ENCODE results near the gene TTC34.

TTC34 gene

GRCh38 chr1:2821966-2822620 lies 20.6 kb upstream of the TTC34 start:
- Mint-ChIP-seq H3K9me3 (no peaks in the 10 kb centered on the region), H3K36me3 (ENCODE audit: low read depth) (no peaks in the 10 kb centered on the region), H3K4me3 (no peak overlapping the region), H3K4me1 (ENCODE audit: low read depth) (no peaks in the 10 kb centered on the region), H3K27ac (no peak overlapping the region), H3K27me3 (peaks cover 10% of the 10 kb centered on the region)
- peak; percentile 66 for DNase-seq

DNA sequence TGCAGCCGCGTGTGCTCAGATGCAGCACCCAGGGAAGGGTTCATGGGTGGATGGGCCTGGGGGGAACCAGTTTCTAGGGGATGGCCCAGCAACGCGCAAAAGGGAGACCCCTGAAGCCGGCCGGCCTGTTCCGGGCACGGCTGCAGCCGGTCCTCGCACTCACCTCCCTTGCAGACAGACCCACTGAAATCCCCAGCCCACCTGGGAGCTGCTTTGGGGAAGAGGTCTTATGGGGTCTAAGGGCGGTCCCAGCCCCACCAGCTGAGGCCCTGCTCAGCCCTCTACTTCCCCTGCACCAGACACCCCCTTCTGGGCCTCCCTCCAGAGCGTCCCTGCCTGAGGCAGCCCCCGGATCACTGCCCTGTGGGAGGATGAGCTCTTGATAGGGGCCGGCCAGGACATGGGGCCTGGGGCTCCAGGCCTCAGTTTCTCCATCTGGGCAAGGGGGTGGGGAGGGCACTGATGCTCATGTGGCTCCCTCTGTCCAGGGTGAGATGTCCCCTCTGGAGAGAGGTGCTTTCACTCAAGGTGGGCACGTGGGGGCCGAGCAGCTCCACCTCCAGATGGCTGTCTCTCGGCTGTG lies 20.0 kb upstream of the TTC34 start:
- no peak overlapping the region for H3K4me3 Mint-ChIP-seq
- H3K4me1 Mint-ChIP-seq (ENCODE audit: low read depth), result no peaks in the 10 kb centered on the region
- H3K27me3 Mint-ChIP-seq, result peaks cover 10% of the 10 kb centered on the region
- H3K9me3 Mint-ChIP-seq, result no peaks in the 10 kb centered on the region
- no peaks in the 10 kb centered on the region for H3K36me3 Mint-ChIP-seq (ENCODE audit: low read depth)
- H3K27ac Mint-ChIP-seq, result no peak overlapping the region
- no peak for DNase-seq

GRCh38 chr1:2820731-2821372 lies 19.4 kb upstream of the TTC34 start:
- no peaks in the 10 kb centered on the region for H3K4me1 Mint-ChIP-seq (ENCODE audit: low read depth)
- DNase-seq, result no peak
- peaks cover 10% of the 10 kb centered on the region for H3K27me3 Mint-ChIP-seq
- no peaks in the 10 kb centered on the region for H3K9me3 Mint-ChIP-seq
- no peaks in the 10 kb centered on the region for H3K36me3 Mint-ChIP-seq (ENCODE audit: low read depth)
- H3K4me3 Mint-ChIP-seq, result no peak overlapping the region
- H3K27ac Mint-ChIP-seq, result no peak overlapping the region

GRCh38 chr1:2819831-2820730 lies 18.6 kb upstream of the TTC34 start:
- no peak overlapping the region for H3K4me3 Mint-ChIP-seq
- H3K36me3 Mint-ChIP-seq (ENCODE audit: low read depth), result no peaks in the 10 kb centered on the region
- H3K4me1 Mint-ChIP-seq (ENCODE audit: low read depth), result no peaks in the 10 kb centered on the region
- H3K27ac Mint-ChIP-seq, result no peak overlapping the region
- peaks cover 10% of the 10 kb centered on the region for H3K27me3 Mint-ChIP-seq
- H3K9me3 Mint-ChIP-seq, result no peaks in the 10 kb centered on the region
- DNase-seq, result no peak

- no peak for DNase-seq
- Mint-ChIP-seq H3K27me3 (peaks cover 10% of the 10 kb centered on the region), H3K36me3 (ENCODE audit: low read depth) (no peaks in the 10 kb centered on the region), H3K27ac (no peak overlapping the region), H3K4me3 (no peak overlapping the region), H3K9me3 (no peaks in the 10 kb centered on the region), H3K4me1 (ENCODE audit: low read depth) (no peaks in the 10 kb centered on the region)
Measured at GRCh38 chr1:2819429-2819828, 17.9 kb upstream of the TTC34 start.

- no peaks in the 10 kb centered on the region for H3K27me3 Mint-ChIP-seq
- no peaks in the 10 kb centered on the region for H3K9me3 Mint-ChIP-seq
- no peak overlapping the region for H3K4me3 Mint-ChIP-seq
- no peak overlapping the region for H3K27ac Mint-ChIP-seq
- H3K36me3 Mint-ChIP-seq (ENCODE audit: low read depth), result no peaks in the 10 kb centered on the region
- no peaks in the 10 kb centered on the region for H3K4me1 Mint-ChIP-seq (ENCODE audit: low read depth)
- DNase-seq, result no peak
Measured at GRCh38 chr1:2817784-2818564, 16.5 kb upstream of the TTC34 start.

- no peak for DNase-seq
- H3K4me3 Mint-ChIP-seq, result no peak overlapping the region
- no peaks in the 10 kb centered on the region for H3K36me3 Mint-ChIP-seq (ENCODE audit: low read depth)
- H3K27me3 Mint-ChIP-seq, result peaks cover 5% of the 10 kb centered on the region
- H3K27ac Mint-ChIP-seq, result no peak overlapping the region
- H3K9me3 Mint-ChIP-seq, result no peaks in the 10 kb centered on the region
- no peaks in the 10 kb centered on the region for H3K4me1 Mint-ChIP-seq (ENCODE audit: low read depth)
Measured at GRCh38 chr1:2816786-2817185, 15.3 kb upstream of the TTC34 start.

DNA sequence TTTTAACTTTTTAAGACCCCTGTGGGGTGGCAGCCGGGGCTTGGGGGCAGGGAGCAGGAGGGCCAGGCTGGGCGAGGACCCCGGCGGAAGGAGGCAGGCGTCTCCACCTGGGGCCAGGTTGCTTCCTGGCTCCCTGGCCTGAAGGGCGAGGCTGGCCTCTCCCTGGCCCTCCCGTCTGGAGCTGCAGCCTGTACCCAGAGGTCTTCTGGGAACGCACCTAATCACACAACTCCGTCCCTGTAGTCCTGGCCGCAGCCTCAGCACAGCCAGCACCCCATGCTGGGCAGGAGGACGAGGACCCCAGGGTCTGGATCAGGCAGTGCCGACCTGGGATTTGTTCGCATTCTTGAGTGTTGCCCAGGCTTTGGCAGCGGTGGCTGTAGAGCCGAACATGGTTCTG lies 14.1 kb upstream of the TTC34 start:
- Mint-ChIP-seq H3K27me3 (peaks cover 5% of the 10 kb centered on the region), H3K4me1 (ENCODE audit: low read depth) (no peaks in the 10 kb centered on the region), H3K4me3 (no peak overlapping the region), H3K9me3 (no peaks in the 10 kb centered on the region), H3K36me3 (ENCODE audit: low read depth) (no peaks in the 10 kb centered on the region), H3K27ac (no peak overlapping the region)
- DNase-seq, result no peak

DNA sequence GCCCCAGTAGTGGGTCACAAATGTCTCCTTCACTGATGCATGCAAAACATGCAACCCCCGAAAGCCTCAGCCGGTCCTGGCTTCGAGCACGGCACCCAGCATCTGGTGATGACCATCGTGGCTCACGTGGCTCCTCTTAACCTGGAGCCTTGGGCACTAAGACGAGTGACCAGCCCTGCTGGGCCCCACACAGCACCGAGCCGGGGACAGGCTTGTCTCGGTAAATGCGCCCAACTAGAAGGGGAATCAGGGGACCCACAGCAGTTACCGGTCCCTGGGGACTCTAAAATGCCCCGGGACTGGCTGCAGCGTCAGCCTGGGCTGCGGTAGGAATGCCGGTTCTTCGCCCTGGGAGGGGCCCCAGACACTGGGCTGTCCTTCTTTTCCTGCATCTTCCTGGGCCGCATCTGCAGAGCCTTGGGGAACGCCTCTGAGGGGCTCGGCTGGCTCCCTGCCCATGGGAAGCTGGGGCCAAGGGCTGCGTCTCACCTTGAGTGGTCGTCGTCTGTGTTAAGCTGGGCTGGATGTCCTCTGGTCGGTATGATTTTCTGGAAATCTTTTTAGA lies 13.1 kb upstream of the TTC34 start:
- Mint-ChIP-seq H3K9me3 (no peaks in the 10 kb centered on the region), H3K36me3 (ENCODE audit: low read depth) (no peaks in the 10 kb centered on the region)

GRCh38 chr1:2812939-2813653 lies 11.6 kb upstream of the TTC34 start:
- peaks cover 5% of the 10 kb centered on the region for H3K27me3 Mint-ChIP-seq
- DNase-seq, result no peak
- H3K9me3 Mint-ChIP-seq, result no peaks in the 10 kb centered on the region
- H3K4me3 Mint-ChIP-seq, result no peak overlapping the region
- no peaks in the 10 kb centered on the region for H3K36me3 Mint-ChIP-seq (ENCODE audit: low read depth)
- H3K27ac Mint-ChIP-seq, result no peak overlapping the region
- H3K4me1 Mint-ChIP-seq (ENCODE audit: low read depth), result no peaks in the 10 kb centered on the region

More for the DNA sequence above, 13.1 kb upstream of the TTC34 start:
- no peak for DNase-seq
- Mint-ChIP-seq H3K4me3 (no peak overlapping the region), H3K27ac (no peak overlapping the region), H3K4me1 (ENCODE audit: low read depth) (no peaks in the 10 kb centered on the region), H3K27me3 (peaks cover 5% of the 10 kb centered on the region)

- Mint-ChIP-seq H3K4me3 (no peak overlapping the region), H3K9me3 (no peaks in the 10 kb centered on the region), H3K4me1 (ENCODE audit: low read depth) (no peaks in the 10 kb centered on the region), H3K36me3 (ENCODE audit: low read depth) (no peaks in the 10 kb centered on the region), H3K27me3 (peaks cover 8% of the 10 kb centered on the region), H3K27ac (no peak overlapping the region)
- no peak for DNase-seq
Measured at GRCh38 chr1:2812136-2812535, 10.6 kb upstream of the TTC34 start.

- no peaks in the 10 kb centered on the region for H3K9me3 Mint-ChIP-seq
- peaks cover 10% of the 10 kb centered on the region for H3K27me3 Mint-ChIP-seq
- no peaks in the 10 kb centered on the region for H3K4me1 Mint-ChIP-seq (ENCODE audit: low read depth)
- DNase-seq, result no peak
- H3K4me3 Mint-ChIP-seq, result no peak overlapping the region
- no peaks in the 10 kb centered on the region for H3K36me3 Mint-ChIP-seq (ENCODE audit: low read depth)
- no peak overlapping the region for H3K27ac Mint-ChIP-seq
Measured at GRCh38 chr1:2811533-2811918, 10.0 kb upstream of the TTC34 start.

GRCh38 chr1:2810899-2811532 lies 9.5 kb upstream of the TTC34 start:
- Mint-ChIP-seq H3K9me3 (no peaks in the 10 kb centered on the region), H3K27me3 (peaks cover 10% of the 10 kb centered on the region), H3K36me3 (ENCODE audit: low read depth) (no peaks in the 10 kb centered on the region), H3K4me1 (ENCODE audit: low read depth) (no peaks in the 10 kb centered on the region), H3K27ac (no peak overlapping the region), H3K4me3 (no peak overlapping the region)
- no peak for DNase-seq
